Endodermal cell (in vitro differentiated cells): Measurements from ENCODE around the gene WFDC5. TPM values are rescaled to one million over a fixed set of nuclear protein-coding genes. Genes with fewer than 3 reads are reported as not detected.

Experiments used
- DNase-seq: peaks from one replicate; pipeline ENCODE4 v3.0.0-alpha.2; 2017
- H3K27ac ChIP-seq: 2 replicates; pipeline ENCODE4 v1.5.1; 2013; ENCODE audit warnings: mild to moderate bottlenecking, low read depth, low read length, moderate library complexity
- H3K27me3 ChIP-seq: 2 replicates; pipeline ENCODE4 v1.6.1; 2013; ENCODE audit warnings: mild to moderate bottlenecking, low read length, moderate library complexity; ENCODE audit not compliant: insufficient read depth, control insufficient read depth, poor library complexity, severe bottlenecking
- H3K36me3 ChIP-seq: 2 replicates; pipeline ENCODE4 v1.7.0; 2013; ENCODE audit warnings: mild to moderate bottlenecking, low read length, moderate library complexity; ENCODE audit not compliant: control insufficient read depth, insufficient read depth
- H3K4me1 ChIP-seq: one replicate; pipeline ENCODE4 v1.7.0; 2013; ENCODE audit warnings: low read length; ENCODE audit not compliant: control insufficient read depth, insufficient read depth
- H3K4me3 ChIP-seq: 2 replicates; pipeline ENCODE4 v1.5.1; 2013; ENCODE audit warnings: mild to moderate bottlenecking, low read length, moderate library complexity
- H3K9ac ChIP-seq: 2 replicates; pipeline ENCODE4 v1.6.1; 2013; ENCODE audit warnings: mild to moderate bottlenecking, low read length, moderate library complexity; ENCODE audit not compliant: poor library complexity, severe bottlenecking; ENCODE audit errors: extremely low read depth
- H3K9me3 ChIP-seq: 2 replicates; pipeline ENCODE4 v1.6.1; 2013; ENCODE audit warnings: mild to moderate bottlenecking, low read length, moderate library complexity; ENCODE audit not compliant: control insufficient read depth
- H3K27ac Mint-ChIP-seq: 2 replicates; pipeline ENCODE4 v1.8.0; 2020; ENCODE audit warnings: mixed read lengths
- H3K27me3 Mint-ChIP-seq: 2 replicates; pipeline ENCODE4 v1.8.0; 2021; ENCODE audit warnings: mild to moderate bottlenecking, mixed read lengths; ENCODE audit not compliant: insufficient read depth
- H3K36me3 Mint-ChIP-seq: 2 replicates; pipeline ENCODE4 v1.8.0; 2020; ENCODE audit warnings: low read depth, mixed read lengths
- H3K4me1 Mint-ChIP-seq: 2 replicates; pipeline ENCODE4 v1.8.0; 2020; ENCODE audit warnings: mixed read lengths
- H3K4me3 Mint-ChIP-seq: 2 replicates; pipeline ENCODE4 v1.8.0; 2020; ENCODE audit warnings: mild to moderate bottlenecking, moderate library complexity, mixed read lengths
- H3K9me3 Mint-ChIP-seq: 2 replicates; pipeline ENCODE4 v1.8.0; 2020; ENCODE audit warnings: mild to moderate bottlenecking, mixed read lengths
- WGBS, 2 experiments: methylation state at CpG; one replicate each; pipeline versions ENCODE4 v1.1.5 to v1.1.7; 2013; ENCODE audit warnings: missing lambda C conversion rate in 2 of 2, mixed read lengths in 1 of 2; ENCODE audit not compliant: insufficient coverage in 1 of 2, insufficient read length in 1 of 2; 5-methylcytosine and 5-hydroxymethylcytosine counted together
- total RNA-seq, 2 donors: library from RNA; stranded (reverse); fragmentation: NEBNext Ultra II Directional in 1 of 2; extraction: Animal tissue kit (Norgen Biotek cat#: 25700) in 1 of 2; gene quantifications; 2 replicates in 1 of 2; 3 replicates in 1 of 2; pipeline ENCODE4 v1.2.1, GENCODE V29; 2021
- TF ChIP-seq, protein P1 (sequence below): fragments of 200-600 bp; sonication (generic); conservative IDR thresholded peaks from 2 replicates; pipeline ENCODE4 v1.5.0; 2021; ENCODE audit warnings: antibody characterized with exemption, mild to moderate bottlenecking

Gene WFDC5
- total RNA-seq, 2 donors from 2014 or later: not detected

GRCh38 chr20:45085289-45085688 is 29.7 kb downstream of the WFDC5 start:
- no peak overlapping the region for H3K27ac ChIP-seq
- H3K4me3 ChIP-seq: no peak overlapping the region
- H3K27me3 ChIP-seq: no peaks in the 10 kb centered on the region
- peaks cover 24% of the 10 kb centered on the region for H3K36me3 ChIP-seq
- WGBS, 2 experiments: 95 to 100% methylated on average over 1 to 2 of the region's 2 CpGs
- Mint-ChIP-seq H3K4me3 (no peak overlapping the region), H3K27me3 (no peaks in the 10 kb centered on the region), H3K4me1 (peaks cover 6% of the 10 kb centered on the region), H3K36me3 (peaks cover 45% of the 10 kb centered on the region), H3K27ac (no peak overlapping the region), H3K9me3 (peaks cover 18% of the 10 kb centered on the region)
- DNase-seq: no peak
- no peak overlapping the region for H3K9ac ChIP-seq
- TF ChIP-seq, protein P1, sequence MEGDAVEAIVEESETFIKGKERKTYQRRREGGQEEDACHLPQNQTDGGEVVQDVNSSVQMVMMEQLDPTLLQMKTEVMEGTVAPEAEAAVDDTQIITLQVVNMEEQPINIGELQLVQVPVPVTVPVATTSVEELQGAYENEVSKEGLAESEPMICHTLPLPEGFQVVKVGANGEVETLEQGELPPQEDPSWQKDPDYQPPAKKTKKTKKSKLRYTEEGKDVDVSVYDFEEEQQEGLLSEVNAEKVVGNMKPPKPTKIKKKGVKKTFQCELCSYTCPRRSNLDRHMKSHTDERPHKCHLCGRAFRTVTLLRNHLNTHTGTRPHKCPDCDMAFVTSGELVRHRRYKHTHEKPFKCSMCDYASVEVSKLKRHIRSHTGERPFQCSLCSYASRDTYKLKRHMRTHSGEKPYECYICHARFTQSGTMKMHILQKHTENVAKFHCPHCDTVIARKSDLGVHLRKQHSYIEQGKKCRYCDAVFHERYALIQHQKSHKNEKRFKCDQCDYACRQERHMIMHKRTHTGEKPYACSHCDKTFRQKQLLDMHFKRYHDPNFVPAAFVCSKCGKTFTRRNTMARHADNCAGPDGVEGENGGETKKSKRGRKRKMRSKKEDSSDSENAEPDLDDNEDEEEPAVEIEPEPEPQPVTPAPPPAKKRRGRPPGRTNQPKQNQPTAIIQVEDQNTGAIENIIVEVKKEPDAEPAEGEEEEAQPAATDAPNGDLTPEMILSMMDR: no peak
- H3K9me3 ChIP-seq: peaks cover 16% of the 10 kb centered on the region
- H3K4me1 ChIP-seq: no peaks in the 10 kb centered on the region

DNA sequence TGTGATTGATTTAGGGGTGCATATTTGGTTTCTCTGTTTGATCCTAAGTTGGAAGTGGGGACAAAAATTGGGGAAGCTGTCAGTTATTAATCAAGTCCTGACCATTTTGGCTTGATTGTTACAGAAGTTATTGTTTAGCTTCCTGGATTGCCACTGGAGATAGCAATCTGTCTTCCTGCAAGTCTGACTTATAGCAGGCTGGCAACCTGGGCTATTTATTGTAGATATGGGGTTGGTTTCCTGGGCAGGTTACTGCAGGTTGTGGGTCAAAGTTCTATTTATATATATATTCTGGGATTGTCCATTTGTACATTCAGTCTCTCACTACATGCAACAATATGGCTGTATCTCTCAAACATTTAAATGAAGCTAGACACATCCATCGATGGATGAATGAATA is 31.8 kb downstream of the WFDC5 start:
- Histone ChIP-seq H3K9me3 (peaks cover 16% of the 10 kb centered on the region), H3K9ac (no peak overlapping the region), H3K4me3 (no peak overlapping the region), H3K27me3 (no peaks in the 10 kb centered on the region), H3K27ac (no peak overlapping the region), H3K36me3 (peaks cover 33% of the 10 kb centered on the region), H3K4me1 (no peaks in the 10 kb centered on the region)
- H3K27me3 Mint-ChIP-seq: no peaks in the 10 kb centered on the region
- no peak overlapping the region for H3K27ac Mint-ChIP-seq
- H3K36me3 Mint-ChIP-seq: peaks cover 52% of the 10 kb centered on the region
- H3K4me3 Mint-ChIP-seq: no peak overlapping the region
- H3K4me1 Mint-ChIP-seq: peaks cover 6% of the 10 kb centered on the region
- DNase-seq: no peak
- 100% methylated on average over 1 of the region's 1 CpG; no CpG with 5 or more reads in 1 of the 2 experiments for WGBS, 2 experiments
- TF ChIP-seq, protein P1: no peak
- peaks cover 18% of the 10 kb centered on the region for H3K9me3 Mint-ChIP-seq

- no peak for DNase-seq
- Histone ChIP-seq H3K27me3 (no peaks in the 10 kb centered on the region), H3K9ac (no peak overlapping the region), H3K4me3 (no peak overlapping the region), H3K9me3 (peaks cover 16% of the 10 kb centered on the region), H3K27ac (no peak overlapping the region), H3K4me1 (no peaks in the 10 kb centered on the region), H3K36me3 (peaks cover 33% of the 10 kb centered on the region)
- TF ChIP-seq, protein P1: no peak
- H3K36me3 Mint-ChIP-seq: peaks cover 55% of the 10 kb centered on the region
- no peaks in the 10 kb centered on the region for H3K4me1 Mint-ChIP-seq
- no peaks in the 10 kb centered on the region for H3K27me3 Mint-ChIP-seq
- H3K9me3 Mint-ChIP-seq: peaks cover 18% of the 10 kb centered on the region
- H3K4me3 Mint-ChIP-seq: no peak overlapping the region
- WGBS, 2 experiments: 92 to 93% methylated on average over 2 of the region's 3 CpGs
- H3K27ac Mint-ChIP-seq: no peak overlapping the region
Observed at GRCh38 chr20:45082468-45082867, 32.5 kb downstream of the WFDC5 start.
